Mucosa of gallbladder (tissue), 1 donor: ENCODE results near the gene ESPNL. TPM values are rescaled to one million over a fixed set of nuclear protein-coding genes. Genes with fewer than 3 reads are reported as not detected.
"Not testable (repeated sequence)": the region's sequence is repeated elsewhere in the genome, so short reads cannot be mapped to it uniquely, and the experiment has no call there.

Source experiments
- DNase-seq: peaks from one replicate; pipeline ENCODE4 v3.0.0-alpha.2; 2020; ENCODE audit warnings: low spot score
- total RNA-seq: library from RNA; stranded (reverse); gene quantifications from one replicate; pipeline ENCODE4 v1.2.1, GENCODE V29; 2021
- donor health status: DM: no; HTN: no; CAD: no.

Gene ESPNL
- total RNA-seq: 0.49 TPM

GRCh38 chr2:238100049-238100820, at the start of gene ESPNL:
ESPNL (plus strand) TSS chr2:238100340; CDS start chr2:238100420, 80 bp downstream.
- DNase-seq: no peak

GRCh38 chr2:238053191-238053776, 46.9 kb upstream of the ESPNL start:
- DNase-seq: no peak

- DNase-seq: no peak
Observed at GRCh38 chr2:238055841-238056240, 44.3 kb upstream of the ESPNL start.

- DNase-seq: not testable (repeated sequence)
Observed at GRCh38 chr2:238057696-238058575, 42.2 kb upstream of the ESPNL start.

- no peak for DNase-seq
Observed at GRCh38 chr2:238059505-238059904, 40.6 kb upstream of the ESPNL start.

GRCh38 chr2:238060096-238060541, 40.0 kb upstream of the ESPNL start:
- DNase-seq: no peak

- DNase-seq: peak; percentile 98
Observed at GRCh38 chr2:238060542-238061314, 39.4 kb upstream of the ESPNL start, which contains the start of gene SCLY. SCLY (plus strand) TSS chr2:238061001; CDS start chr2:238061055, 54 bp downstream.

- no peak for DNase-seq
Observed at GRCh38 chr2:238061315-238062202, 38.6 kb upstream of the ESPNL start.

- DNase-seq: no peak
Observed at GRCh38 chr2:238063414-238064189, 36.5 kb upstream of the ESPNL start.

GRCh38 chr2:238064376-238064775, 35.8 kb upstream of the ESPNL start:
- no peak for DNase-seq

- no peak for DNase-seq
Observed at GRCh38 chr2:238065071-238065846, 34.9 kb upstream of the ESPNL start.

GRCh38 chr2:238066218-238066617, 33.9 kb upstream of the ESPNL start:
- DNase-seq: no peak

- DNase-seq: not testable (repeated sequence)
Observed at GRCh38 chr2:238066718-238067117, 33.4 kb upstream of the ESPNL start.

- no peak for DNase-seq
Observed at GRCh38 chr2:238067939-238068338, 32.2 kb upstream of the ESPNL start.

GRCh38 chr2:238069021-238069709, 31.0 kb upstream of the ESPNL start:
- DNase-seq: no peak

GRCh38 chr2:238069877-238070276, 30.3 kb upstream of the ESPNL start:
- no peak for DNase-seq

GRCh38 chr2:238075397-238075796, 24.7 kb upstream of the ESPNL start:
- DNase-seq: no peak

- DNase-seq: no peak
Observed at GRCh38 chr2:238077292-238077691, 22.8 kb upstream of the ESPNL start.
